Left ventricle myocardium inferior (tissue), 1 donor: ENCODE data around the gene SEMA4D. TPM values are rescaled to one million over a fixed set of nuclear protein-coding genes. Genes with fewer than 3 reads are reported as not detected.

ENCODE experiments used
- DNase-seq: peaks from one replicate; pipeline ENCODE4 v3.0.0-alpha.2; 2020
- H3K27ac ChIP-seq: fragments of 200-600 bp; replicated peaks from 2 replicates; pipeline ENCODE4 v1.8.0; 2021
- H3K27me3 ChIP-seq: fragments of 200-600 bp; 2 replicates; pipeline ENCODE4 v1.8.0; 2021; ENCODE audit warnings: low read depth
- H3K36me3 ChIP-seq: fragments of 200-600 bp; 2 replicates; pipeline ENCODE4 v1.8.0; 2021
- H3K4me1 ChIP-seq: fragments of 200-600 bp; 2 replicates; pipeline ENCODE4 v1.8.0; 2021
- H3K4me3 ChIP-seq: fragments of 200-600 bp; 2 replicates; pipeline ENCODE4 v1.8.0; 2021; ENCODE audit warnings: mild to moderate bottlenecking, moderate library complexity
- H3K9me3 ChIP-seq: fragments of 200-600 bp; replicated peaks from 2 replicates; pipeline ENCODE4 v1.8.0; 2021
- CTCF ChIP-seq: fragments of 200-600 bp; IDR thresholded peaks from 2 replicates; pipeline ENCODE4 v1.8.0; 2021; ENCODE audit warnings: antibody characterized with exemption, mild to moderate bottlenecking, borderline replicate concordance
- intact Hi-C: fragments of 100-400 bp; cut with micrococcal nuclease; formaldehyde crosslinking; loops from one replicate; pipeline ENCODE4 v1.11.0; 2022
- total RNA-seq: library from RNA; stranded (reverse); fragmentation: NEBNext Ultra II Directional; extraction: Animal tissue kit (Norgen Biotek cat#: 25700); gene quantifications from one replicate; pipeline ENCODE4 v1.2.1, GENCODE V29; 2021
- donor health status: DM: no; HTN: yes; CAD: no; lungs with severe emphysema.

SEMA4D gene
- total RNA-seq, 1 donor from 2014 or later = 17.1 TPM

GRCh38 chr9:89529243-89530035 is 31.5 kb upstream of the SEMA4D start:
- no peaks in the 10 kb centered on the region for H3K4me1 ChIP-seq
- no peak overlapping the region for H3K27ac ChIP-seq
- H3K27me3 ChIP-seq = peaks cover 5% of the 10 kb centered on the region
- TF ChIP-seq CTCF = no peak
- intact Hi-C loops = no loop called here
- no peaks in the 10 kb centered on the region for H3K36me3 ChIP-seq
- DNase-seq = no peak
- H3K9me3 ChIP-seq = no peaks in the 10 kb centered on the region
- no peak overlapping the region for H3K4me3 ChIP-seq

GRCh38 chr9:89528540-89528939 is 30.6 kb upstream of the SEMA4D start:
- DNase-seq = no peak

GRCh38 chr9:89528131-89528530 is 30.2 kb upstream of the SEMA4D start:
- TF ChIP-seq CTCF = no peak
- H3K27me3 ChIP-seq = peaks cover 5% of the 10 kb centered on the region
- H3K27ac ChIP-seq = no peak overlapping the region
- no peaks in the 10 kb centered on the region for H3K9me3 ChIP-seq
- H3K36me3 ChIP-seq = no peaks in the 10 kb centered on the region
- H3K4me3 ChIP-seq = no peak overlapping the region
- no peak for DNase-seq
- H3K4me1 ChIP-seq = no peaks in the 10 kb centered on the region
- intact Hi-C loops = no loop called here

More at GRCh38 chr9:89528540-89528939, 30.6 kb upstream of the SEMA4D start:
- Histone ChIP-seq H3K4me1 (no peaks in the 10 kb centered on the region), H3K36me3 (no peaks in the 10 kb centered on the region), H3K27ac (no peak overlapping the region), H3K4me3 (no peak overlapping the region), H3K9me3 (no peaks in the 10 kb centered on the region), H3K27me3 (peaks cover 5% of the 10 kb centered on the region)
- intact Hi-C loops = no loop called here
- no peak for TF ChIP-seq CTCF

GRCh38 chr9:89527084-89527483 is 29.2 kb upstream of the SEMA4D start:
- H3K9me3 ChIP-seq = no peaks in the 10 kb centered on the region
- no peak for TF ChIP-seq CTCF
- H3K27ac ChIP-seq = no peak overlapping the region
- DNase-seq = peak; percentile 57
- intact Hi-C loops = no loop called here
- H3K4me3 ChIP-seq = no peak overlapping the region
- peaks cover 5% of the 10 kb centered on the region for H3K27me3 ChIP-seq
- no peaks in the 10 kb centered on the region for H3K4me1 ChIP-seq
- H3K36me3 ChIP-seq = no peaks in the 10 kb centered on the region

GRCh38 chr9:89526667-89527066 is 28.8 kb upstream of the SEMA4D start:
- DNase-seq = no peak
- H3K9me3 ChIP-seq = no peaks in the 10 kb centered on the region
- no peak overlapping the region for H3K27ac ChIP-seq
- H3K27me3 ChIP-seq = peaks cover 5% of the 10 kb centered on the region
- H3K36me3 ChIP-seq = no peaks in the 10 kb centered on the region
- TF ChIP-seq CTCF = no peak
- no peak overlapping the region for H3K4me3 ChIP-seq
- H3K4me1 ChIP-seq = no peaks in the 10 kb centered on the region
- intact Hi-C loops = no loop called here
